ENCODE results near the gene GAS7. TPM values are rescaled to one million over a fixed set of nuclear protein-coding genes. Genes with fewer than 3 reads are reported as not detected.

Gene GAS7
- total RNA-seq, 6 experiments from 2014 or later: 1.6 to 7.1 (median 2.7) TPM

DNA sequence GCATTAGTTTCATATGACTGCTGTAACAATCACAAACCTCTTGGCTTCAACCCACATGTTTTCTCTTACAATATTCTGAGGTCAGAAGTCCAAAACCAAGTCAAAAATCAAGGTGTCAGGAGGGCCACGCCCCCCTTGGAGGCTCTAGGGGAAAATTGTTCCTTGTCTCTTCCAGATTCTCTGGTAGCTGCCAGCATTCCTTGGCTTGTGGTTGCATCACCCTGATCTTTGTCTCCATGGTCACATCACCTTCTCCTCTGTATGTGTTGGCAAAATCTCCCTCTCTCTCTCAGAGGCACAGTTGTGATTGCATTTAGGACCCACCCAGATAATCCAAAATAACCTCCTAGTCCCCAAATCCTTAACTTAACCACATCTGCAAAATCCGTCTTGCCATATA, 105.8 kb downstream of the GAS7 start:
- Histone ChIP-seq H3K4me1 (no peaks in the 10 kb centered on the region), H3K9me3 (no peaks in the 10 kb centered on the region), H3K4me3 (no peak overlapping the region), H3K27me3 (no peaks in the 10 kb centered on the region), H3K36me3 (no peaks in the 10 kb centered on the region), H3K27ac (no peak overlapping the region)
- ATAC-seq (no peak), DNase-seq (no peak)
- intact Hi-C loops (cut with DNase I): no loop called here
- TF ChIP-seq, protein P1, sequence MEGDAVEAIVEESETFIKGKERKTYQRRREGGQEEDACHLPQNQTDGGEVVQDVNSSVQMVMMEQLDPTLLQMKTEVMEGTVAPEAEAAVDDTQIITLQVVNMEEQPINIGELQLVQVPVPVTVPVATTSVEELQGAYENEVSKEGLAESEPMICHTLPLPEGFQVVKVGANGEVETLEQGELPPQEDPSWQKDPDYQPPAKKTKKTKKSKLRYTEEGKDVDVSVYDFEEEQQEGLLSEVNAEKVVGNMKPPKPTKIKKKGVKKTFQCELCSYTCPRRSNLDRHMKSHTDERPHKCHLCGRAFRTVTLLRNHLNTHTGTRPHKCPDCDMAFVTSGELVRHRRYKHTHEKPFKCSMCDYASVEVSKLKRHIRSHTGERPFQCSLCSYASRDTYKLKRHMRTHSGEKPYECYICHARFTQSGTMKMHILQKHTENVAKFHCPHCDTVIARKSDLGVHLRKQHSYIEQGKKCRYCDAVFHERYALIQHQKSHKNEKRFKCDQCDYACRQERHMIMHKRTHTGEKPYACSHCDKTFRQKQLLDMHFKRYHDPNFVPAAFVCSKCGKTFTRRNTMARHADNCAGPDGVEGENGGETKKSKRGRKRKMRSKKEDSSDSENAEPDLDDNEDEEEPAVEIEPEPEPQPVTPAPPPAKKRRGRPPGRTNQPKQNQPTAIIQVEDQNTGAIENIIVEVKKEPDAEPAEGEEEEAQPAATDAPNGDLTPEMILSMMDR (IDR thresholded peaks at IDR 0.05): no peak
- no peak for TF ChIP-seq POLR2A (IDR thresholded peaks at IDR 0.05)
- WGBS (ENCODE audit: insufficient coverage, low coverage, low lambda C conversion rate, missing lambda C conversion rate): 46% methylated on average over 2 of the region's 2 CpGs

DNA sequence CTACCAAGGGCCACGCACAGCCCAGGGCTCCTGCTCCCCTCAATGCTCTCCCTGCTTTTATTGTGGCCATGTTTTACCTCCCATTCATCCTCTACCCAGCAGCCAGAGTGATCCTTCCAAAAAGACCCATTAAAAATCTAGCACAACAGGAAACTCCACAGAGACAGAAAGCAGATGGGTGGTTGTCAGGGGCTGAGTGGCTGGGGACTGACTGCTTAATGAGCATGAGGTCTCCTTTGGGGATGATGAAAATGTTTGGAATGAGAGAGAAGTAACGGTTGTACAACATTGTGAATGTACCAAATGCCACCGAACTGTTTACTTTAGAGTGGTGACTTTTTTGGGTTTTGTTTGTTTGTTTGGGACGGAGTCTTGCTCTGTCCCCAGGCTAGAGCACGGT, 107.4 kb downstream of the GAS7 start:
- Histone ChIP-seq H3K4me3 (no peak overlapping the region), H3K36me3 (no peaks in the 10 kb centered on the region), H3K27ac (no peak overlapping the region), H3K4me1 (no peaks in the 10 kb centered on the region), H3K27me3 (no peaks in the 10 kb centered on the region), H3K9me3 (no peaks in the 10 kb centered on the region)
- 34% methylated on average over 4 of the region's 5 CpGs for WGBS (ENCODE audit: insufficient coverage, low coverage, low lambda C conversion rate, missing lambda C conversion rate)
- intact Hi-C loops (cut with DNase I): no loop called here
- ATAC-seq (no peak), DNase-seq (no peak)
- no peak for TF ChIP-seq POLR2A (IDR thresholded peaks at IDR 0.05)
- TF ChIP-seq, protein P1 (IDR thresholded peaks at IDR 0.05): no peak

DNA sequence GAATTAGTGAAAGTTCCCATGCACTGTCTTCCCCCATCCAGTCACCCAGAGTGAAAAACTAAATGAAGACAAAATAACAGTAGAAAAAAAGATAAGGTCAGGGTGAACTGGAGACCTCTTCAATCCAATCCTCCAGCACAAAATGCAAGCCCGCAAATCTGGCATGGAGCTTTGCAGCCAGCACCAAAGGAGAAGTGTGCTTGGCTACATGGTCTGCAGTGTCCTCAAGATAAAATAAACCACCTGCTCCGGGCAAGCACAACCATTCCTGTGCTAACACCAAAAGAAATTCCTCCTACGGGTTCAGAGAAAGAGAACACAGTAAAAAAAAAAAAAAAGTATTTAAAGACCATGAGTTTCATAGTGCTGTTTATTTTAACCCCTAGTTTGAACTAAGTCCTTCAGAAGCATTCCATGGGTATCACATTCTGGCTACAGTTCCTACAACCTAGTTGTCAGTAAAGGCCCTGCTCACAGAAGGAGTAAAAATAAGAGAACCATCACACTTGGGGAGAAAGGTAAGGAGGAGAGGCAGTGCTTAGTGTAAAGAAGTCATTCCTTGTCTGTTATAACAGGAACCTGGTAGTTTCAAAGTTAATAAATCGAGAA, 109.1 kb downstream of the GAS7 start:
- H3K27me3 ChIP-seq: no peaks in the 10 kb centered on the region
- intact Hi-C loops (cut with DNase I): no loop called here
- 38% methylated on average over 4 of the region's 4 CpGs for WGBS (ENCODE audit: insufficient coverage, low coverage, low lambda C conversion rate, missing lambda C conversion rate)
- H3K36me3 ChIP-seq: no peaks in the 10 kb centered on the region
- ATAC-seq (no peak), DNase-seq (no peak)
- no peaks in the 10 kb centered on the region for H3K9me3 ChIP-seq
- H3K4me1 ChIP-seq: no peaks in the 10 kb centered on the region
- no peak overlapping the region for H3K27ac ChIP-seq
- no peak overlapping the region for H3K4me3 ChIP-seq
- TF ChIP-seq POLR2A (IDR thresholded peaks at IDR 0.05): no peak
- TF ChIP-seq, protein P1 (IDR thresholded peaks at IDR 0.05): no peak

DNA sequence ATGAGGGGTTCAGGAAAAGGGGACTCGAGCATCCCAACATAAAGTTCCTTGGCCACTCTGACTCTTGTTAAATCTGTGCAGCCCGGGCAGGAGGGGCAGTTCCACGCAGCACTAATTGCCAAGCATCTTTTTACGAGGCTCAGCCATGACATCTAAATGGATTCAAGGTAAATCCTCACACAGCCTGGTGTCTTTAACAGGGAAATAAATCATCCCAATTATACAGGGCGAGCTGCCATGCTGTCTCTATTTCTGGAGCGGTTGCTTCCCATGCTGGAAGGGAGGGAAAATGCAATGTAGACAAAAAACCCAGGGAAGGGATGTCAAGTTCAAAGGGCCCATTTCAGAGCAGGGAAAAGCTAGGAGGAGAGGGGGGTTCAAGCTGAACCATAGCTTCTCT, 110.0 kb downstream of the GAS7 start:
- 51% methylated on average over 6 of the region's 6 CpGs for WGBS (ENCODE audit: insufficient coverage, low coverage, low lambda C conversion rate, missing lambda C conversion rate)
- intact Hi-C loops (cut with DNase I): no loop called here
- DNase-seq: no peak
- ATAC-seq: no peak
- H3K36me3 ChIP-seq: no peaks in the 10 kb centered on the region
- peaks cover 0 to 5% (median 0%) of the 10 kb centered on the region in 4 donors for H3K9me3 ChIP-seq
- H3K27ac ChIP-seq: no peak overlapping the region
- no peak overlapping the region for H3K4me3 ChIP-seq
- H3K27me3 ChIP-seq: no peaks in the 10 kb centered on the region
- H3K4me1 ChIP-seq: no peaks in the 10 kb centered on the region
- no peak for TF ChIP-seq POLR2A (IDR thresholded peaks at IDR 0.05)
- TF ChIP-seq, protein P1 (IDR thresholded peaks at IDR 0.05): no peak
